T47D (cell line): ENCODE measurements around the gene RHOG.
A peak's percentile ranks its signal among the peaks of the same experiment; 100 is the strongest.

Experiments used
- DNase-seq, 2 experiments: peaks; one replicate each; pipeline versions ENCODE4 v3.0.0 to v3.0.0-alpha.2; 2011 to 2012; ENCODE audit warnings: low read depth in 1 of 2, low spot score in 1 of 2
- JUND ChIP-seq: IDR thresholded peaks from 2 replicates; pipeline ENCODE4 v1.6.1; 2012; ENCODE audit warnings: low read depth
- in situ Hi-C: cut with HindIII; loops from 2 replicates; pipeline ENCODE4 v1.10.0; 2016; ENCODE audit warnings: low sequenced_read_pairs, low pct_unique_long_range_greater_than_20kb

The RHOG gene

DNA sequence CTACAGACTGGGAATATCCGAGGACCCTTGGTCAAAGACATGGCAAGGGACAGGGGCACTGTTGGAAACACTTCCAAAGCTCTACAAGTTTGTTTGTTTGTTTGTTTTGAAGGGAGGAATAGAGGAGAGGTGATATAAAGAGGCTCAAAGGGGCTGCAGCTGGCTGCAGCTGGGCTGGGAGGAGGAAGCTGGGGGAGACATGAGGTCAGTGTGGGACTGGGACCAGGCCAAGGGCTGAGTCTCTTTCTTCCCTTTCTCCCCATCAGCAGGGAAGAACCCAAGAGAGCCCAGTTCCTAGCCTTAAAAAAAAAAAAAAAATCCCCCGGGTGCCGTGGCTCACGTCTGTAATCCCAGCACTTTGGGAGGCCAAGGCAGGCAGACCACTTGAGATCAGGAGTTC, 5.0 kb downstream of the RHOG start:
- DNase-seq = no peak
- in situ Hi-C loops = no loop called here
- TF ChIP-seq JUND = no peak

DNA sequence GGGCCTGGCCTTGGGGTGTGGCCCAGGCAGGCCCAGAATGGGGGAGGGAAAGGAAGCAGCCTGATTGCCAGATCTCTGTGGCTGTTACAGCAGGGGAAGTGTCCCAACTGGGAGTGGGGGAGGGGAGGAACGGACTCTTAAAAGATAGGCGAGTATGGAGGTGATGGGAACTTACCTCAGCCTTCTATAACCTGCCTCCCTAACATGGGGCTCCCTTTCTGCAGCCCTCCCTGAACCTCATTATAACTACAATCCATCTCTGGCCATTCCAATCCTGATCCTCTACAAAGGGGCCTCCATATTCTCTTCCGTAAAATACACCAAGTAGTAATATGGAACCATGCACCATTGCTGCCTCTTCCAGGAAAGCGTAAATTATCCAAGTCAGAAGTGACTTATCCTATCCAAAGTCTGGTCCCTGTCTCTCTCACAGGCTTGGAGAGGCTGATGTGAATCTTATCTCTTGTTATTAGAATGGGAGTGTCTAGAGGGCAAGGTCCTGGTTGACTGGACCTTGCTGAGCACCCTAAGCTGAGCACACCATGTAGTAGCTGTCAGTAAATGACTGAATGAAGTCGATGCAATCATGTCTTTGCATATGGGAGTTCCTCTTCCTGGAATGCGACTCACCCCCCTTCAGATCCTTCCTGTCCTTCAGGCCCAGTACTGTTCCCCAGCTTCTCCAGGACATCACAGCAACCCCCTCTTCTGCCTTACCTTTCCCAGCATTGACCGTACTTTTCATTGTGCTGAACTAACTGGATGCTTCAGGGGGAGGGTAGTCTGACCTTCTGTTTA, 5.9 kb downstream of the RHOG start:
- in situ Hi-C loops = no loop called here
- no peak for DNase-seq
- TF ChIP-seq JUND = no peak

DNA sequence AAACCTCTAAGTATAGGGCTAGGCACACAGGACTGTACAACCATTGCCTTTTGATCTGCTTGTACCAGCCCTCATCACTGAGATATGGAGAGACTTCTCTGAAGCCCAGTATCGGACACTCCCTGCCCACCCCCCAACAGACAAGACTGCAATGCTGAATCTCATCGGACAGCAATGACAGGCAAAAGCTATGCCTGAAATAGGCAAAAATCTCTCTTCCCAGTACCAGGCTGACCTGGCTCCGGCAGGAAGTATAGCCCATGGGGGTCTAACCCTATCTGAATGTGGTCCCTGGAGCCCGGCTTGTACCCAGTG, 6.5 kb downstream of the RHOG start:
- in situ Hi-C loops = no loop called here

DNA sequence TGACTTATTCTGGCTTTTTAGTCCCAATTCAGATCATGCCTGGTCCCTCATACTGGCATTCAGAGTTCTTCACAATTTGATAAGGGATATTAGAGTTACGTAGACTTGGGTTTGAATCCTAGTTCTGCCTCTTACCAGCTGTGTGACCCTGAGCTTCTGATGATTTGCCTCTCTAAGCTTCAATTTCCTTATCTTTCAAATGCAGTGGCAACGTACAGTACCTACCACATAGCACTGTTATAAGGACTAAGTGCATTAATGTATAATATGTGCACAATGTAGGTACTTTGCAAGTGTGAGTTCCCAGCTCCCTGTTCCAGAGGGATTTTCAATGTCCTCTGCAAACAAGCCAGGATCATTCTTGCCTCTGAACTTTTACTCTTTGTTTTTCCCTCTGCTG, 7.3 kb downstream of the RHOG start:
- DNase-seq = no peak
- in situ Hi-C loops = no loop called here
- no peak for TF ChIP-seq JUND

More for the DNA sequence above, 6.5 kb downstream of the RHOG start:
- no peak for DNase-seq
- no peak for TF ChIP-seq JUND

DNA sequence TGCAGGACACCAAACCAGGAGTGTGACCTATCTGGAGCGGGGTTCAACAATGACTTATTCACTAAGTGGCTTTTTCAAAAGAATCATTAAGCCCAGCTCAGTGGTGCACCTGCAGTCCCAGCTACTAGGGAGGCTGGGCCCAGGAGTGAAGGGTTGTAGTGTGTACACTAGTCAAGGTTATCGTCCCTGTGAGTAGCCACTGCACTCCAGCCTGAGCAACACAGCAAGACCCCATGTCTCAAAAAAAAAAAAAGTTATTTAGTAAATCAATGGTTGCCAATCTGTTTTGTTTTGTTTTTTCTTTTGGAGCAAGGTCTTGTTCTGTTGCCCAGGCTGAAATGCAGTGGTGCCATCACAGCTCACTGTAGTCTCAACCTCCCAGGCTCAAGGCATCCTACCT, 7.9 kb downstream of the RHOG start:
- no peak for DNase-seq
- TF ChIP-seq JUND = no peak
- in situ Hi-C loops = no loop called here

DNA sequence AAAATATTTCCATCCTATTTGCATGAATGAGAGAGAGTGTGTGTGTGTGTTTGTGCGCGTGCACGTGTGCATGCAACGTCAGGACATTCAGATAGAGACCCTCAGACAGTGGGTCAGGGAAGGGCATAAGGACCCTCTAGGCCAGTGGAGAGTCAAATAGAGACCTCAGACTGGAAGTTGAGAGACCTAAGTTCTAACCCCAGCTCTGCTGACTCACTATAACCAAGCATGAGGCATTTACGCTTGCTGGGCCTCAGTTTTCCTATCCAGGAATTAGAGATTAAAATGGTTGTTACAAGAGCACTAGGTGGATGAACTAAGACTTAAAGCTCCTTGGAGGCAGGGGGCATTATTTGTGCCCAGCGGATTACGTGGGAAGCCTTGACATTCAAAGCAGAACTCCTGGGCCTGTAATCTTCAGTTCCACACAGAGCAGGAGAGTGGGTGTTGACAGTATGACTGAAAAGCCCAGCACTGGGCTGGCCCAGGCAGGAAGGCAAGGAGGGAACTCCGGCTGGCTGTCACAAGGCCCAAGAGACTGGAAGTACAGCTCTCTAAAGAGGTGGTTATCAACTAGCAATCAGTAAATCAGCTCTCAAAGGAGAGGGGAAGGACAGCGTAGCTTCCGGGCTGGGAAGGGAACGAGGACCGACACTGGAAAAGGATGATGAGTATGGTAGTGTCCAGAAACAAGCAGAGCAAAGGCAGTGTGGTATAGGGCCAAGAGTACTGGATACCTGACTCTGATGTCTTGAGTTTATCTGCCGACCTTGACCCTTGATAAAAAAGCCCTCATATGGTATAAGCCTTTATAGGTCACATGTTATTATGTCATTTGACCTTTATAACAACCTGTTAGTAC, 9.2 kb downstream of the RHOG start:
- no peak for DNase-seq
- TF ChIP-seq JUND = no peak
- in situ Hi-C loops = no loop called here

DNA sequence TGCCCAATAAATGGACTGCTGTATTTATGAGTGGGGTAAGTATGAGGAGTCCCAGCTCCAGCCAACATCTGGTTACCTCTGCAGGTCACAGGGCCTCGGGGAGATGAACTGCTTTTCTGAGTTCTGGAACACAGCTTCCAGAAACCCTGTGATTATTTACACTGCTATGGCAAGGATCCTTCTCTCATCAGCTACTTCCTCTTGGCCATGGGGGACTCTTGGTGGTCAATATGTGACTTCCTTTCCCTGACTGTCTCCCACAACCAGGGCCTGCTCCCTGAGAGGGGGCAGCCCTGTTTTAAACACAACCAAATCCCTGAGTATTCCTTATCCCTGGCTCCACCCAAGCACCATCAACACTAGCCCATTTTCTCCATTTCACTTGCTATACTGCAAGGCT, 10.0 kb downstream of the RHOG start:
- in situ Hi-C loops = no loop called here
- no peak for TF ChIP-seq JUND
- no peak for DNase-seq

DNA sequence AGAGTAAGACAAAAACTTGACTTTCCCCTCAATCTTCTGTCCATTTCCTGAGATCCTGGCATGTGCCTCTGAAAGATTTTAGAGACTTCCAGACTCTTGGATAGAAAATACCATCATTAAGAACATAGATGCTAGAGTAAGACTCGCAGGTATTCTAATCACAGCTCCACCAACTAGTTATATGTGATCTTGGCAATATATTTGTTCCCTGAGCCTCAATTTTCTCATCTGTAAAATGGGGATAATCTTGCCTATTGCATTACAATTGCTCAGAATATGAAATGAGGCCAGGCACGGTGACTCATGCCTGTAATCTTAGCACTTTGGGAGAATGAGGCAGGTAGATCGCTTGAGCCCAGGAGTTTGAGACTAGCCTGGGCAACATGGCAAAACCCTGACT, 10.7 kb downstream of the RHOG start:
- no peak for TF ChIP-seq JUND
- DNase-seq = no peak
- in situ Hi-C loops = no loop called here

DNA sequence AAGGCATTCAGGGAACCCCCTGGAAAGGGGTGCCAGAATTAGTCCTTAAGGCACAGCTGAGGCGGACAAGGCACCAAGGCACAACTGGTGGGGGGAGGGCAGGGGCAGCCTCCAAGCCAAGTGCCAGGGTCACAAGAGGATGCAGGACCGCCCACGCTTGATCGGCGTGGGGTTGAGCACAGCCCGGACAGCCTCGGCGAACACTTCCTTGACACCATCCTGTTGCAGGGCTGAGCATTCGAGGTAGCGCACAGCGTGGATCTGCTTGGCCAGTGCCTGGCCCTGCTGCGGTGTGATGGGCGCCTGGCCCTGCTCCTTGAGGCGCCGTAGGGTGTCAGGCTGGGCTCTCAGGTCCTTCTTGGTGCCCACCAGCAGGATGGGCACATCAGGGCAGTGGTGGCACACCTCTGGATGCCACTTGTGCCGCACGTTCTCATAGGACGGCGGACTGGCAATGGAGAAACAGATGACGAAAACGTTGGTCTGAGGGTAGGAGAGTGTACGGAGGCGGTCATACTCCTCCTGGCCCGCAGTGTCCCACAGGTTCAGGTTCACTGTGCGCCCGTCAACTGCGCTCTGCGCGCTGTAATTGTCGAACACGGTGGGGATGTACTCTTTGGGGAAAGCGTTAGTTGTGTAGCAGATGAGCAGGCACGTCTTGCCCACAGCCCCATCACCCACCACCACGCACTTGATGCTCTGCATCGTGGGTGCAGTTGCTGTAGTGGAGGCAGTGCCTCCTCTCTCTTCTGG, 13.1 kb downstream of the RHOG start:
- DNase-seq = no peak
- in situ Hi-C loops = no loop called here
- no peak for TF ChIP-seq JUND

DNA sequence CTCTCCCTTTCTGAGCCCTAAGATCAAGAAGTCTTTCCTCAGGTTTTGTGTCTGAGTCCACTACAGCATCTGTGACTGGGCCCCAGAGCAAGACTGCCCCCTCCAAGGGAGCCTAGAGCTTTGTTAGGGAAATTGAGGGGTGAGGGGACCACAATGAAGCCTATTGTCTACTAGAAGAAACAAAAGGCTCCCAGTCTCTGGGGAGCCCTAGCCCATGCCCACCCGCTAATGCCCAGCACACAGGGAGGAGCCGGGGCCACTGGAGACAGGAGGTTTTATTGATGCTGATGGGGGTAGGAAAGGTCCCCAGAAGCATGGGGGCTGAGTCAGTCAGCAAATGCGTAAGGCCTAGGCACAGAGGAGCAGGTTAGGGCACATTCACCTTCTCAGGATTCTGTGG, 14.0 kb downstream of the RHOG start:
- in situ Hi-C loops = no loop called here
- DNase-seq = no peak
- no peak for TF ChIP-seq JUND

DNA sequence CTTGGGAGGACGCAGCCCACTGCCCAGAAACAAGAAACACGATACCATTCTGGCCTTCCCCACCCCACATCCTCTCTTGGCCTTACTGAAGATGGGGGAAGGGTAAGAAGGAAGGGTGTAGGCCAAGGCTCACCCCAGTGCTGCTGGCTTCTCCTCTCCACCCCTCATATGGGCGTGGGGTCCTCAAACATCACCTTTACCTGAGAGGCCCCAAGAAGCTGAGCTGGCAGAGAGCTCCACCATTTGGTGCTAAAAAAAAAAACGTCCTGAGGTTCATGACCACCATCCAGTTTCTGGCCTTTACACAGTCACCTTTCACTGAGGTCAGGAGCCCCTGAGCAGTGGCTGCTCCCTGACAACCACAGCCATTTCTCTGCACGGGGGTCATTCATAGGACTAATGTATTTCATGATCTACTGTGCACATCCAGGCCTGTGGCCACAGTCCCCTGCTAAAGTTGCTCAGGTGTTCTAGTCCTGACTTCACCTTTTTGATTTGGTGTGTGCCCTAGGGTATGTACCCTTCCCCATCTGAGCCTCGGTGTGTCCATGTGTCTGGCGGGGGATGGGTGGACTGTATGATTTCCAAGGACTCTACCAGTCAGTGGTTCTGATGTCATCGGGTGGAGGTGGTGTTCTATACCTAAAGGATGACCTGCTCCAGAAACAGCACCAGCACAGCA, 15.1 kb downstream of the RHOG start:
- in situ Hi-C loops = no loop called here
- no peak for DNase-seq
- TF ChIP-seq JUND = no peak

DNA sequence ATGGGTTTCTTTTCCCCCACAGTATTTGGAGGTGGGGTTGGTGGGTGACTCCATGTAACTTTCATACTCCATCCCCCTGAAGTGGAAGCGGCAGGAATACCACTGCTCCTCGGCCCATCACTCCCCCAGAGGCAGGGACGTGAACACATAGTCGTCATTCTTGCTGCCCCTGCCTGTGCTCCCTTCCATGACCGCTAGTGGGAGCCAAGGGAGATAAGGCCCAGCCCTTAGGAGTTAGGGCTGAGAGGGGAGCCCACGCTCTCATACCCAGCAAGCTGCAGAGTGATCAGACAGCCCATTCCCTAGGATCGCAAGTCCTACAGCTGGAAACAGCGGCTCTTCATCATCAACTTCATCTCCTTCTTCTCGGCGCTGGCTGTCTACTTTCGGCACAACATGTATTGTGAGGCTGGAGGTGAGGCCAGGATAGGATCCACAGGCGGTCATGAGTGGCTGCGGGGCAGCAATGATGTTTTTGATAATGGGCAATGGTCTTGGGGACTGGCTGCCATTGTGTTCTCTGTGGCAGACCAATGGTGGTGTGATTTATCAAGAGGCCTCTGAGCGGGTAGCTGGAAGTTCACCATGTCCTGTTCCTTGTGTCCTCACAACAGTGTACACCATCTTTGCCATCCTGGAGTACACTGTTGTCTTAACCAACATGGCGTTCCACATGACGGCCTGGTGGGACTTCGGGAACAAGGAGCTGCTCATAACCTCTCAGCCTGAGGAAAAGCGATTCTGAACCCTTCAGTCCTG, 15.9 kb downstream of the RHOG start:
- in situ Hi-C loops = no loop called here
- no peak for TF ChIP-seq JUND
- DNase-seq = peak in 1 of 2 experiments; percentile 31
